ENCODE results near the gene NT5C1B. TPM values are rescaled to one million over a fixed set of nuclear protein-coding genes. Genes with fewer than 3 reads are reported as not detected.
"Not testable (repeated sequence)": the region's sequence is repeated elsewhere in the genome, so short reads cannot be mapped to it uniquely, and the experiment has no call there.

The NT5C1B gene
- not detected in 2 replicates for total RNA-seq
- long read RNA-seq, result 0 reads

GRCh38 chr2:18589354-18589753 lies at the start of gene NT5C1B:
TSS of gene NT5C1B (minus strand) at chr2:18589569. CDS start at chr2:18589468, 101 bp downstream.
- H3K4me1 Mint-ChIP-seq (ENCODE audit: unreplicated experiment), result peaks cover 4% of the 10 kb centered on the region
- no peak within 1 kb of the TSS for H3K4me3 Mint-ChIP-seq (ENCODE audit: unreplicated experiment)
- no peak for DNase-seq (ENCODE audit: extremely low spot score, unreplicated experiment)
- no peaks in the 10 kb centered on the region for H3K36me3 Mint-ChIP-seq (ENCODE audit: unreplicated experiment)
- no peak within 1 kb of the TSS for H3K27ac Mint-ChIP-seq (ENCODE audit: unreplicated experiment)
- H3K9me3 Mint-ChIP-seq (ENCODE audit: unreplicated experiment), result peaks cover 10% of the 10 kb centered on the region
- no peaks in the 10 kb centered on the region for H3K27me3 Mint-ChIP-seq (ENCODE audit: unreplicated experiment)
- TF ChIP-seq CTCF (IDR thresholded peaks at IDR 0.05), result no peak

GRCh38 chr2:18637196-18637595 lies 47.8 kb upstream of the NT5C1B start:
- Mint-ChIP-seq H3K27me3 (ENCODE audit: unreplicated experiment) (no peaks in the 10 kb centered on the region), H3K9me3 (ENCODE audit: unreplicated experiment) (peaks cover 27% of the 10 kb centered on the region), H3K4me3 (ENCODE audit: unreplicated experiment) (no peak overlapping the region), H3K4me1 (ENCODE audit: unreplicated experiment) (no peaks in the 10 kb centered on the region), H3K36me3 (ENCODE audit: unreplicated experiment) (peaks cover 4% of the 10 kb centered on the region), H3K27ac (ENCODE audit: unreplicated experiment) (no peak overlapping the region)
- no peak for DNase-seq (ENCODE audit: extremely low spot score, unreplicated experiment)
- TF ChIP-seq CTCF (IDR thresholded peaks at IDR 0.05), result no peak

DNA sequence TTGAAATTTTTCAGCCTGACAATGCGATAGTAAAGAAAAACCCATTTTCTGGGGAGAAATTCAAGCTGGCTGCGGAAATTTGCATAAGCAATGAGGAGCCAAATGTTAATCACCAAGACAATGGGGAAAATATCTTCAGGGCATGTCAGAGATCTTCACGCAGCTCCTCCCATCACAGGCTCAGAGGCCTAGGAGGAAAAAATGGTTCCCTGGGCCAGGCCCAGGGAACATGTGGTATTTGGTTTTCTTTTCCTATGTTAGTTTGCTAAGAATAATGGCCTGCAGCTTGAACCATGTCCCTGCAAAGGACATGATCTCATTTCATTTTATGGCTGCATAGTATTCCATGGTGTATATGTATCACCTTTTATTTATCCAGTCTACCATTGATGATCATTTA lies 43.3 kb upstream of the NT5C1B start:
- not testable (repeated sequence) for H3K27ac Mint-ChIP-seq (ENCODE audit: unreplicated experiment); H3K27me3 Mint-ChIP-seq (ENCODE audit: unreplicated experiment); H3K36me3 Mint-ChIP-seq (ENCODE audit: unreplicated experiment); H3K4me1 Mint-ChIP-seq (ENCODE audit: unreplicated experiment); H3K4me3 Mint-ChIP-seq (ENCODE audit: unreplicated experiment); DNase-seq (ENCODE audit: extremely low spot score, unreplicated experiment)
- peaks cover 40% of the 10 kb centered on the region for H3K9me3 Mint-ChIP-seq (ENCODE audit: unreplicated experiment)

- Mint-ChIP-seq H3K4me3 (ENCODE audit: unreplicated experiment) (no peak overlapping the region), H3K27me3 (ENCODE audit: unreplicated experiment) (no peaks in the 10 kb centered on the region), H3K4me1 (ENCODE audit: unreplicated experiment) (peaks cover 12% of the 10 kb centered on the region), H3K36me3 (ENCODE audit: unreplicated experiment) (peaks cover 2% of the 10 kb centered on the region), H3K27ac (ENCODE audit: unreplicated experiment) (no peak overlapping the region), H3K9me3 (ENCODE audit: unreplicated experiment) (peaks cover 26% of the 10 kb centered on the region)
- no peak for TF ChIP-seq CTCF (IDR thresholded peaks at IDR 0.05)
- no peak for DNase-seq (ENCODE audit: extremely low spot score, unreplicated experiment)
Measured at GRCh38 chr2:18630941-18631340, 41.6 kb upstream of the NT5C1B start.

DNA sequence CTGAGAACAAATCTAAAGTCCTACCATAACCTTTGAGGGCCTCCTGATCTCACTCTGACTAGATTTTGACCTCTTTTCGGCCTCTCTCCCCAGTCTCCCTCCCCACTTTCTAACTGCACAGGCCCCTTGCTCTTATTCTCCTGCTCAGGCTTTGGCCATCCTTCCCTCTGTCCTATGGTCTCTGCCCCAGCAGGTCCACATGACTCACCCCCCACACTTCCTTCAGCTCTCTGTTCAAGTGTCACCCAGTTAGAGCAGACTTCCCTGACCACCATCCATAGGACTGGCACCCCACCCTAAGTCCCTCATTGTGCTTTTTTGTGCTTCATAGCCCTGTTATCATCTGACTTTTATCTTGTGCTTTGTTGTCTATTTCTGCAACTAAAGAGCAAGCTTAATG lies 41.2 kb upstream of the NT5C1B start:
- no peak overlapping the region for H3K4me3 Mint-ChIP-seq (ENCODE audit: unreplicated experiment)
- H3K36me3 Mint-ChIP-seq (ENCODE audit: unreplicated experiment), result peaks cover 2% of the 10 kb centered on the region
- no peak overlapping the region for H3K27ac Mint-ChIP-seq (ENCODE audit: unreplicated experiment)
- H3K27me3 Mint-ChIP-seq (ENCODE audit: unreplicated experiment), result no peaks in the 10 kb centered on the region
- no peak for DNase-seq (ENCODE audit: extremely low spot score, unreplicated experiment)
- peaks cover 14% of the 10 kb centered on the region for H3K4me1 Mint-ChIP-seq (ENCODE audit: unreplicated experiment)
- TF ChIP-seq CTCF (IDR thresholded peaks at IDR 0.05), result no peak
- H3K9me3 Mint-ChIP-seq (ENCODE audit: unreplicated experiment), result peaks cover 25% of the 10 kb centered on the region

DNA sequence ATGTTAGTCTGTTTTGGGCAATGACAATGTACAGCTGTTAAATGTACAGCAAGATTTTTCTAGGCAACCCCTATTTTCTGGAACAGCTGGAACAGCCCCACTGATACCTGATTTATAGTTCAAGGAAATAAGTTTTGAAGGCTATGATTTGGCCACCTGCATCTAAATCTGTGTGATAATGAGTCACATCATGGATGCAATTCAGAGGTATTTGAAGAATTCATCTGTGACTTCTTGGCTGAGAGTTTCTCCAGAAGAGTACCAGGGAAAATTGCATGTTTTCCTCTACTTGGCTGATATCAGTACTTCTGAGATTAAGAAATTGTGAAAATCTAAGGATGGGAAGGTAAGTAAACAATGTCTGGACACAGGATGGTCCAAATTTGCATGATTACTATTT lies 40.7 kb upstream of the NT5C1B start:
- Mint-ChIP-seq H3K9me3 (ENCODE audit: unreplicated experiment) (peaks cover 23% of the 10 kb centered on the region), H3K27ac (ENCODE audit: unreplicated experiment) (no peak overlapping the region), H3K36me3 (ENCODE audit: unreplicated experiment) (peaks cover 2% of the 10 kb centered on the region), H3K27me3 (ENCODE audit: unreplicated experiment) (no peaks in the 10 kb centered on the region), H3K4me1 (ENCODE audit: unreplicated experiment) (peaks cover 16% of the 10 kb centered on the region), H3K4me3 (ENCODE audit: unreplicated experiment) (no peak overlapping the region)
- no peak for TF ChIP-seq CTCF (IDR thresholded peaks at IDR 0.05)
- no peak for DNase-seq (ENCODE audit: extremely low spot score, unreplicated experiment)
